ENCODE measurements around the gene BST1. TPM values are rescaled to one million over a fixed set of nuclear protein-coding genes. Genes with fewer than 3 reads are reported as not detected.

The BST1 gene
- total RNA-seq, 3 donors from 2014 or later: 4.7 to 14.6 (median 6.9) TPM

GRCh38 chr4:15746110-15746509 is 43.2 kb downstream of the BST1 start:
- no peak for TF ChIP-seq CTCF (IDR thresholded peaks at IDR 0.05)
- Histone ChIP-seq H3K4me3 (no peak overlapping the region), H3K4me1 (ENCODE audit: low read depth) (no peaks in the 10 kb centered on the region), H3K36me3 (ENCODE audit: low read depth) (no peaks in the 10 kb centered on the region), H3K9me3 (peaks cover 6% of the 10 kb centered on the region)
- intact Hi-C loops (cut with DNase I, micrococcal nuclease): no loop called here
- ATAC-seq (no peak), DNase-seq (no peak)

DNA sequence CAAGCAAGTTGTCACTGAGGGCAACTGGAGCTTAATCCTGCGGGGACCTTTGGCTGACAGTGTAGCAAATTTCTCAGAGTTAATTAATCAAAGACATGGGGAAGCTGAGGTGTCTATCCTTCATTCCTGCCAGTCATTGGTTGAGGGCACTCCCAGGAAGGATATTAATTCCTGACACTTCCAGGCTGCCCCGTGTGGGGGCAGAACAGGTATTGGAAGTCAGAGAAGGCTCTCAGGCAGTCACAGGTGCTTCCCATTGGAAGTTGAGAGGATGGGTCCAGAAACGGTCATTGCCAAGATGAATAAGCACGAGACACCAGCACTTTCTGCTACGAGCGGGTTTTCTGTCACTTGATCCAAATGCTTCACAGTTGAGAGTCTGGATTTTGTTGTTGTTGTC is 46.1 kb downstream of the BST1 start:
- ATAC-seq (no peak), DNase-seq (no peak)
- Histone ChIP-seq H3K4me3 (no peak overlapping the region), H3K36me3 (ENCODE audit: low read depth) (no peaks in the 10 kb centered on the region), H3K4me1 (ENCODE audit: low read depth) (no peaks in the 10 kb centered on the region), H3K9me3 (no peaks in the 10 kb centered on the region)
- TF ChIP-seq CTCF (IDR thresholded peaks at IDR 0.05): no peak
- intact Hi-C loops (cut with DNase I, micrococcal nuclease): no loop called here

DNA sequence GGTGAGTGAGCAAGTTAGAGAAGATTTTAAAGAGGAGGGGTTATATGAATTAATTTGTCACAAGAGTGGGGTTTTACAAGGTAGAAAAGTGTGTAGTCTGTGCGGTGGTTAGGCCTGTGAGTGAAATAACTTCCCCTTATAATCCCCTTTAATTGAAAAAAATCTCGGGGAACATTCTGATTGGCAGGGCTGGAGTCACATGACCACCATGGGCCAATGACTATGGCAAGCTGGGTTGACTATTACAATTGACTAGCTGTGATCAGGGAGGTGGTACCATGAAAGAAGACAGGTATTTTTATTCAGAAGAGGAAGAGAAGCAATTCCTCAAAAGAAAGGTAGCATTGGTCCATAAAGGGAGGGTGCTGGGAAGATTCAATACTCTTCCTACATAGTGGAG is 48.3 kb downstream of the BST1 start:
- no peak overlapping the region for H3K4me3 ChIP-seq
- H3K4me1 ChIP-seq (ENCODE audit: low read depth): no peaks in the 10 kb centered on the region
- no peaks in the 10 kb centered on the region for H3K36me3 ChIP-seq (ENCODE audit: low read depth)
- no peaks in the 10 kb centered on the region for H3K9me3 ChIP-seq
- no peak for TF ChIP-seq CTCF (IDR thresholded peaks at IDR 0.05)
- intact Hi-C loops (cut with DNase I, micrococcal nuclease): no loop called here
- DNase-seq (no peak), ATAC-seq (no peak)

- TF ChIP-seq CTCF (IDR thresholded peaks at IDR 0.05): no peak
- intact Hi-C loops (cut with DNase I, micrococcal nuclease): no loop called here
- no peak for ATAC-seq
These were observed 50.2 kb downstream of the BST1 start for GRCh38 chr4:15753081-15753480.

GRCh38 chr4:15753786-15754185 is 50.9 kb downstream of the BST1 start:
- intact Hi-C loops (cut with DNase I, micrococcal nuclease): no loop called here
- no peak for ATAC-seq
- no peak for DNase-seq
- H3K4me3 ChIP-seq: no peak overlapping the region
- no peaks in the 10 kb centered on the region for H3K9me3 ChIP-seq
- no peaks in the 10 kb centered on the region for H3K4me1 ChIP-seq (ENCODE audit: low read depth)
- no peak for TF ChIP-seq CTCF (IDR thresholded peaks at IDR 0.05)
- no peaks in the 10 kb centered on the region for H3K36me3 ChIP-seq (ENCODE audit: low read depth)

More at GRCh38 chr4:15753081-15753480, 50.2 kb downstream of the BST1 start:
- DNase-seq: no peak
- H3K4me3 ChIP-seq: no peak overlapping the region
- no peaks in the 10 kb centered on the region for H3K9me3 ChIP-seq
- no peaks in the 10 kb centered on the region for H3K4me1 ChIP-seq (ENCODE audit: low read depth)
- no peaks in the 10 kb centered on the region for H3K36me3 ChIP-seq (ENCODE audit: low read depth)

DNA sequence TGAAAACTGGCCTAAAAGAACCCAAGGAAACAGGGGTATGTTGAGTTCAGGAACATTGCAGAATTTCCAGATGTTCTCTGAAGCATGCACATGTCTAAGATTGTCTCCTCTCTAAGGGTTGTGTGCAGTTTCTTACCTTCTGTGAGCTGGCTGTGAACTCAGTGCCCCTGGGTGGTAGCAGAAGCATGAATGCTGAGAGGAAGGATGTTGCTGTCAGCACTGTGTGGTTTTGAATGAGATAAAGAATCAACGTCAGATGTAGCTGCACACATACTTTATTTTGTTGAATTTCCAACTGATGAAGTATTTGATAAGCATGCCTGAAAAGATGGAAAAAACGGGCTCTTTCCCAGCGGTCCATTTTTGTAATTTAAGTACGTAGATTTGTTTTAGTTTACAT is 51.5 kb downstream of the BST1 start:
- ATAC-seq: peak; percentile 67
- peak in 1 of 3 donors; percentile 16 for DNase-seq
- TF ChIP-seq CTCF (IDR thresholded peaks at IDR 0.05): no peak
- no peaks in the 10 kb centered on the region for H3K9me3 ChIP-seq
- no peaks in the 10 kb centered on the region for H3K4me1 ChIP-seq (ENCODE audit: low read depth)
- no peaks in the 10 kb centered on the region for H3K36me3 ChIP-seq (ENCODE audit: low read depth)
- intact Hi-C loops (cut with DNase I, micrococcal nuclease): no loop called here
- H3K4me3 ChIP-seq: no peak overlapping the region

Data from mucosa of descending colon (tissue), 3 donors.